GM15510 (cell line): Measurements from ENCODE around the gene CHEK2.

Experiments
- POLR2A ChIP-seq: IDR thresholded peaks from 3 replicates; pipeline ENCODE4 v1.6.1; 2011; ENCODE audit warnings: borderline replicate concordance; ENCODE audit not compliant: insufficient read length; ENCODE audit errors: extremely low read depth

The CHEK2 gene

GRCh38 chr22:28741785-28742561 is at the start of gene CHEK2, which contains the start of gene HSCB:
TSS of gene CHEK2 (minus strand) at chr22:28741820. CDS start at chr22:28734721, 7,099 bp downstream.
TSS of gene HSCB (plus strand) at chr22:28742039. CDS start at chr22:28742096, 57 bp downstream.
- peak; percentile 73 for TF ChIP-seq POLR2A

GRCh38 chr22:28791124-28791523 is 49.5 kb upstream of the CHEK2 start:
- no peak for TF ChIP-seq POLR2A

GRCh38 chr22:28788601-28789000 is 47.0 kb upstream of the CHEK2 start:
- no peak for TF ChIP-seq POLR2A

GRCh38 chr22:28783786-28784671 is 42.4 kb upstream of the CHEK2 start:
- TF ChIP-seq POLR2A, result no peak

GRCh38 chr22:28780296-28780695 is 38.7 kb upstream of the CHEK2 start:
- TF ChIP-seq POLR2A, result no peak

GRCh38 chr22:28779833-28780232 is 38.2 kb upstream of the CHEK2 start:
- no peak for TF ChIP-seq POLR2A

- no peak for TF ChIP-seq POLR2A
Observed at GRCh38 chr22:28774378-28774777, 32.8 kb upstream of the CHEK2 start.

- TF ChIP-seq POLR2A, result no peak
Observed at GRCh38 chr22:28773461-28773867, 31.8 kb upstream of the CHEK2 start.

GRCh38 chr22:28772633-28773460 is 31.2 kb upstream of the CHEK2 start, which contains the start of gene CCDC117:
TSS of gene CCDC117 (plus strand) at chr22:28772695. CDS start at chr22:28772850, 155 bp downstream.
- TF ChIP-seq POLR2A, result peak; percentile 87

- TF ChIP-seq POLR2A, result no peak
Observed at GRCh38 chr22:28771195-28771791, 29.7 kb upstream of the CHEK2 start.

GRCh38 chr22:28769394-28770085 is 27.9 kb upstream of the CHEK2 start:
- TF ChIP-seq POLR2A, result no peak

- TF ChIP-seq POLR2A, result no peak
Observed at GRCh38 chr22:28768701-28769393, 27.2 kb upstream of the CHEK2 start.

- no peak for TF ChIP-seq POLR2A
Observed at GRCh38 chr22:28766628-28767027, 25.0 kb upstream of the CHEK2 start.
